Psoas muscle (tissue), 8 donors: ENCODE measurements around the gene FOXP4. TPM values are rescaled to one million over a fixed set of nuclear protein-coding genes. Genes with fewer than 3 reads are reported as not detected.

Experiments
- ATAC-seq, 4 donors: fragments of 200-7000 bp; cut with Tn5 transposase; one replicate each; pipeline ENCODE4 v1.9.1; 2020; ENCODE audit warnings: moderate library complexity in 3 of 4, mild to moderate bottlenecking in 2 of 4
- DNase-seq, 2 donors: peaks; one replicate each; pipeline ENCODE4 v3.0.0-alpha.2; 2020
- H3K27ac ChIP-seq: fragments of 200-600 bp; one replicate; pipeline ENCODE4 v1.8.0; 2022
- H3K27me3 ChIP-seq, 3 donors: fragments of 200-600 bp in 1 of 3; one replicate each; pipeline versions ENCODE4 v1.6.1 to v1.8.0; 2013 to 2022; ENCODE audit warnings: low read length in 2 of 3, mild to moderate bottlenecking in 2 of 3, moderate library complexity in 1 of 3; ENCODE audit not compliant: insufficient read depth in 3 of 3
- H3K36me3 ChIP-seq, 2 donors: fragments of 200-600 bp in 1 of 2; one replicate each; pipeline versions ENCODE4 v1.6.1 to v1.8.0; 2013 to 2022; ENCODE audit warnings: low read depth in 1 of 2, mild to moderate bottlenecking in 1 of 2, moderate library complexity in 1 of 2; ENCODE audit not compliant: insufficient read depth in 1 of 2
- H3K4me1 ChIP-seq: fragments of 200-600 bp; one replicate; pipeline ENCODE4 v1.8.0; 2022
- H3K4me3 ChIP-seq: fragments of 200-600 bp; one replicate; pipeline ENCODE4 v1.8.0; 2022; ENCODE audit warnings: mild to moderate bottlenecking
- H3K9me3 ChIP-seq: fragments of 200-600 bp; one replicate; pipeline ENCODE4 v1.8.0; 2022
- CTCF ChIP-seq: fragments of 200-600 bp; IDR thresholded peaks from one replicate; pipeline ENCODE4 v1.8.0; 2022; ENCODE audit warnings: antibody characterized with exemption
- WGBS, 3 donors: extraction: QIAGEN DNeasy Blood & Tissue Kit; methylation state at CpG; one replicate each; pipeline versions ENCODE4 v1.1.6 to v1.1.7; 2013; 5-methylcytosine and 5-hydroxymethylcytosine counted together
- intact Hi-C, 2 donors: fragments of 100-400 bp; cut with DNase I; formaldehyde crosslinking; loops; one replicate each; pipeline versions ENCODE4 v1.11.0 to v1.14.2; 2022
- polyA plus RNA-seq, 3 donors: library from polyadenylated mRNA; stranded (reverse); fragments of 200-250 nt; gene quantifications; one replicate each; pipeline ENCODE4 v1.2.3, GENCODE V29; 2013
- total RNA-seq, 4 donors: library from RNA; stranded (reverse); fragmentation: NEBNext Ultra II Directional in 2 of 4; extraction: Animal tissue kit (Norgen Biotek cat#: 25700) in 2 of 4; gene quantifications; one replicate each; pipeline versions ENCODE4 v1.2.1 to v1.2.4, GENCODE V29; 2021 to 2023
- donor health status: healthy with polysubstance abuse.
- donor health status: DM: no; HTN: no; CAD: no; lungs with moderate emphysema.
- donor health status: Bipolar disorder and iron deficiency.
- donor health status: healthy.
- donor health status: DM: yes; HTN: yes; CAD: no.
- donor health status: DM: no; HTN: no; CAD: no.
- donor health status: DM: no; HTN: no; CAD: no.
- donor health status: DM: yes; HTN: yes; CAD: no.

FOXP4 gene
- total and polyA plus RNA-seq, 7 donors: 4.6 to 12.2 (median 7.5) TPM

- Histone ChIP-seq H3K4me3 (peak overlapping the region; percentile 82), H3K27me3 (no peaks in the 10 kb centered on the region), H3K27ac (peak overlapping the region; percentile 79), H3K9me3 (no peaks in the 10 kb centered on the region), H3K4me1 (peaks cover 23% of the 10 kb centered on the region), H3K36me3 (peaks cover 0 to 7% of the 10 kb centered on the region in 2 donors)
- TF ChIP-seq CTCF: no peak
- 28 to 33% (median 31%) methylated on average over 19 to 21 of the region's 21 CpGs for whole genome bisulfite sequencing, 3 donors
- intact Hi-C loops: no loop called here
- no peak for ATAC-seq
- no peak for DNase-seq
These were observed 1.6 kb downstream of the FOXP4 start for GRCh38 chr6:41547799-41548097.

- Histone ChIP-seq H3K36me3 (peaks cover 0 to 7% of the 10 kb centered on the region in 2 donors), H3K27ac (no peak overlapping the region), H3K4me3 (peak overlapping the region; percentile 82), H3K27me3 (no peaks in the 10 kb centered on the region), H3K9me3 (no peaks in the 10 kb centered on the region), H3K4me1 (peaks cover 23% of the 10 kb centered on the region)
- peak in 1 of 2 donors; percentile 53 for DNase-seq
- ATAC-seq: no peak
- no peak for TF ChIP-seq CTCF
- intact Hi-C loops: no loop called here
- WGBS, 3 donors: 72 to 76% (median 73%) methylated on average over 48 to 50 of the region's 50 CpGs
These were observed 2.1 kb downstream of the FOXP4 start for GRCh38 chr6:41548098-41548840.

- WGBS, 3 donors: 88 to 92% (median 92%) methylated on average over 11 of the region's 11 CpGs
- ATAC-seq (no peak), DNase-seq (no peak)
- Histone ChIP-seq H3K36me3 (peaks cover 0 to 7% of the 10 kb centered on the region in 2 donors), H3K9me3 (no peaks in the 10 kb centered on the region), H3K27ac (no peak overlapping the region), H3K27me3 (no peaks in the 10 kb centered on the region), H3K4me3 (peak overlapping the region; percentile 82), H3K4me1 (peaks cover 23% of the 10 kb centered on the region)
- TF ChIP-seq CTCF: no peak
- intact Hi-C loops: no loop called here
These were observed 2.9 kb downstream of the FOXP4 start for GRCh38 chr6:41548841-41549642.

- H3K4me1 ChIP-seq: peaks cover 23% of the 10 kb centered on the region
- no peak overlapping the region for H3K4me3 ChIP-seq
- 85 to 98% (median 86%) methylated on average over 2 of the region's 2 CpGs for WGBS, 3 donors
- TF ChIP-seq CTCF: no peak
- no peak overlapping the region for H3K27ac ChIP-seq
- no peaks in the 10 kb centered on the region for H3K27me3 ChIP-seq
- no peaks in the 10 kb centered on the region for H3K9me3 ChIP-seq
- H3K36me3 ChIP-seq: peaks cover 0 to 7% of the 10 kb centered on the region in 2 donors
- ATAC-seq (no peak), DNase-seq (no peak)
- intact Hi-C loops: no loop called here
These were observed 3.5 kb downstream of the FOXP4 start for GRCh38 chr6:41549673-41550072.
